HG02870 (cell line): ENCODE data around the gene EIF3D.

Experiments used
- ATAC-seq: cut with Tn5 transposase; IDR thresholded peaks from one replicate; pipeline ENCODE4 v1.9.1; 2021; ENCODE audit warnings: mild to moderate bottlenecking, moderate library complexity; ENCODE audit not compliant: unreplicated experiment

The EIF3D gene

GRCh38 chr22:36467946-36468345 lies 61.0 kb downstream of the EIF3D start:
- ATAC-seq: no peak

- no peak for ATAC-seq
Observed at GRCh38 chr22:36467042-36467810, 61.7 kb downstream of the EIF3D start.

GRCh38 chr22:36466258-36466657 lies 62.7 kb downstream of the EIF3D start:
- ATAC-seq: no peak

- no peak for ATAC-seq
Observed at GRCh38 chr22:36465232-36466021, 63.5 kb downstream of the EIF3D start.

- no peak for ATAC-seq
Observed at GRCh38 chr22:36464715-36465231, 64.2 kb downstream of the EIF3D start.

DNA sequence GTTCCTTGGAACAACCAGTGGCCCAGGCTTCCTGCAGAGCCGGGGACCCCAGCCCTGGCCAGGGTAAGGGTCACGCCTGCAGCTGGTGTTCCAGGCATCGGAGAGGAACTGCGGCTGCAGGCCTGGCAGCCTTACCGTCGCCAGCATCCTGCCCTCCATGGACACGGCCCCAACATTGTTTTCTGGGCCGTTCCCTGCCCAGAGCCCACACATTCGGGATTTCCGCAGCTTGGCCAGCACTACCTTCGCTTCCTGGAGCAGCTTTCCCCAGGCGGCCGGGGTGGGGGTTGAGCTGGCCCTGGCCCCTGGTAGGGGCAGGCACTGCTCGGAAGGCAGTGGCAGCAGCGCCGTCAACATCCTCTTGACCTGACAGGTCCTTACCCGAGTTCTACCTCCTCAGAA lies 65.2 kb downstream of the EIF3D start:
- ATAC-seq: no peak

DNA sequence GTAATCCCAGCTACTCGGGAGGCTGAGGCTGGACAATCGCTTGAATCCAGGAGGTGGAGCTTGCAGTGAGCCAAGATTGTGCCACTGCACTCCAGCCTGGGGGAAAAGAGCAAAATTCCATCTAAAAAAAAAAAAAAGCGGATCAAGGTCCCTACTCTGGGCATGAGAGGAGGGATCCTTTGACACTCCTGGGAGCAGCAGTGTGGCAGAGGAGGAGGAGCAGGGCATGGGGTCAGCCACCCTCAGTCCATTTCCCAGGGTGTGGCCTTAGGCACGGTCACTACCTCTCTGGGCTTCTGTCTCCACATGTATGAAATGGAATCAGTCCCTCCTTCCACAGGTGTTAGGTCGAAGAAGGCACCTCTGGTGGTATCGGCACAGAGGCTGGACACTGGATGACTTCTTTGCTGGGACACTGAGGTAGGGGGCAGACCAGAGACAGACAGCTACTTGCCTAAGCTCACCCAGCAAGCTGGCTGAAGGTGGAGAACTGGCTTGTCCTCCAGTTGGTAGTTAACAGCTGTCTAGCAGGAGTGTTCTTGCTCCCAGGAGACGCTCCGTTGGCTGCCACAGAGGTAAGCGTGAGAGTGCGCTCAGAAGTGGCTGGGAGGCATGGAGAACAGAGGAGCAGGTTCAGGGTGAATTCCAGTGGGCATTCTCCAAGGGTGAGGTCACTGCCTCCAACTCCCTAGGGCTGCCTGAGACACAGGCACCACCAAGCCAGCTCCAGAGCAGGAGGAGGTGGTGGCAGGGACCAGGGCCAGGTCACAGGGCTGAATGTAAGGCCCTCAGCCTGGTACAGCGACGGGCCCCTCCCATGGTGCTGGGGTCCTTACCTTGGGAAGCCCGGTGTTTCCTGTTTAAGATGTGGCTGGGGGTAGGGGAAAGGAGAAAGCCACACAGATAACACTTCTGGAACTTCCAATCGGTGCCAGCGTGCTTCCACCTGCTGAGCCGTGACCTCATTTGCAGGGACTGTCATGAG lies 67.0 kb downstream of the EIF3D start:
- no peak for ATAC-seq
